Keratinocyte (primary cell): ENCODE measurements around the gene KRT84. TPM values are rescaled to one million over a fixed set of nuclear protein-coding genes. Genes with fewer than 3 reads are reported as not detected.

Experiments used
- DNase-seq: peaks from one replicate; pipeline ENCODE4 v3.0.0-alpha.2; 2011; ENCODE audit warnings: low read depth, missing footprints, low spot score
- FAIRE-seq: peaks from 2 replicates; lab custom pipeline; 2011; peaks lifted over from hg19 to GRCh38; lab: Jason Lieb, UNC
- H2AFZ ChIP-seq: 2 replicates; pipeline ENCODE4 v1.6.0; 2012; ENCODE audit warnings: low read length, control low read depth, inconsistent platforms; ENCODE audit not compliant: control insufficient read depth
- H3K27ac ChIP-seq: 2 replicates; pipeline ENCODE4 v1.5.1; 2011; ENCODE audit warnings: low read length; ENCODE audit not compliant: control insufficient read depth, insufficient read depth
- H3K27me3 ChIP-seq: 3 replicates; pipeline ENCODE4 v1.6.0; 2011; ENCODE audit warnings: low read length; ENCODE audit not compliant: control insufficient read depth, insufficient read depth; ENCODE audit errors: extremely low read depth
- H3K36me3 ChIP-seq, 2 experiments: 2 replicates in 1 of 2; 3 replicates in 1 of 2; pipeline ENCODE4 v1.5.1; 2011; ENCODE audit warnings: low read length in 2 of 2, mild to moderate bottlenecking in 1 of 2; ENCODE audit not compliant: control insufficient read depth in 2 of 2, insufficient read depth in 2 of 2; ENCODE audit errors: extremely low read depth in 1 of 2
- H3K4me1 ChIP-seq: 3 replicates; pipeline ENCODE4 v1.5.1; 2011; ENCODE audit warnings: low read length; ENCODE audit not compliant: control insufficient read depth, insufficient read depth; ENCODE audit errors: extremely low read depth
- H3K4me2 ChIP-seq: 3 replicates; pipeline ENCODE4 v1.6.0; 2011; ENCODE audit warnings: low read depth, low read length; ENCODE audit not compliant: control insufficient read depth, insufficient read depth; ENCODE audit errors: extremely low read depth
- H3K4me3 ChIP-seq, 3 experiments: fragments of 200-600 bp in 1 of 3; sonication (generic) in 1 of 3; 2 replicates in 2 of 3; 3 replicates in 1 of 3; pipeline ENCODE4 v1.5.1; 2011 to 2016; ENCODE audit warnings: low read length in 3 of 3, mild to moderate bottlenecking in 3 of 3, control low read depth in 2 of 3, inconsistent platforms in 1 of 3, low read depth in 1 of 3, mixed read lengths in 1 of 3, mixed run types in 1 of 3, moderate library complexity in 1 of 3; ENCODE audit not compliant: control insufficient read depth in 2 of 3, insufficient read depth in 2 of 3; ENCODE audit errors: extremely low read depth in 1 of 3
- H3K79me2 ChIP-seq: 2 replicates; pipeline ENCODE4 v1.6.0; 2012; ENCODE audit warnings: low read length; ENCODE audit not compliant: control insufficient read depth, insufficient read depth
- H3K9ac ChIP-seq: 3 replicates; pipeline ENCODE4 v1.6.0; 2011; ENCODE audit warnings: low read length; ENCODE audit not compliant: control insufficient read depth, insufficient read depth; ENCODE audit errors: extremely low read depth
- H3K9me1 ChIP-seq: 3 replicates; pipeline ENCODE4 v1.6.0; 2011; ENCODE audit warnings: low read length; ENCODE audit not compliant: control insufficient read depth, insufficient read depth; ENCODE audit errors: extremely low read depth
- H3K9me3 ChIP-seq: 2 replicates; pipeline ENCODE4 v1.5.1; 2012; ENCODE audit warnings: low read depth, low read length; ENCODE audit not compliant: control insufficient read depth
- H4K20me1 ChIP-seq: 3 replicates; pipeline ENCODE4 v1.6.0; 2011; ENCODE audit warnings: low read length; ENCODE audit not compliant: control insufficient read depth, insufficient read depth; ENCODE audit errors: extremely low read depth
- EZH2 ChIP-seq: IDR thresholded peaks from one replicate; pipeline ENCODE4 v1.6.1; 2012; ENCODE audit warnings: inconsistent platforms, mild to moderate bottlenecking, low read length, moderate library complexity
- dilution Hi-C: fragments of 300-500 bp; cut with MboI; formaldehyde crosslinking; loops from one replicate; pipeline ENCODE4 v1.7.0; 2020; ENCODE audit warnings: low sequenced_read_pairs; ENCODE audit not compliant: extremely low pct_ligation_motif_present
- polyA plus RNA-seq, 5 experiments: library from polyadenylated mRNA; depleted of rRNA in 3 of 5; stranded (reverse) in 3 of 5; stranded (forward) in 1 of 5; unstranded in 1 of 5; fragments of >200 nt; gene quantifications; 1 replicate in 1 of 5; 2 replicates in 3 of 5; 3 replicates in 1 of 5; pipeline versions ENCODE4 v1.2.1 to v1.2.3, GENCODE V29; 2011 to 2012; ENCODE audit warnings: missing spikeins in 2 of 5, low read depth in 1 of 5, low replicate concordance in 1 of 5
- TF ChIP-seq, protein P1 (sequence below), 3 experiments: IDR thresholded peaks in 1 of 3; conservative IDR thresholded peaks in 1 of 3; optimal IDR thresholded peaks in 1 of 3; 2 replicates in 2 of 3; 3 replicates in 1 of 3; pipeline versions ENCODE3 to v1.5.1; 2011; ENCODE audit warnings: low read length in 3 of 3, mild to moderate bottlenecking in 3 of 3, moderate library complexity in 2 of 3, control low read depth in 1 of 3, inconsistent platforms in 1 of 3; ENCODE audit not compliant: insufficient read depth in 2 of 3; ENCODE audit errors: extremely low read depth in 1 of 3

Gene KRT84
- polyA plus RNA-seq, 1 donor (not counting 4 experiments of a cell fraction or from before 2014, with no cell fraction given): 0.10 TPM

DNA sequence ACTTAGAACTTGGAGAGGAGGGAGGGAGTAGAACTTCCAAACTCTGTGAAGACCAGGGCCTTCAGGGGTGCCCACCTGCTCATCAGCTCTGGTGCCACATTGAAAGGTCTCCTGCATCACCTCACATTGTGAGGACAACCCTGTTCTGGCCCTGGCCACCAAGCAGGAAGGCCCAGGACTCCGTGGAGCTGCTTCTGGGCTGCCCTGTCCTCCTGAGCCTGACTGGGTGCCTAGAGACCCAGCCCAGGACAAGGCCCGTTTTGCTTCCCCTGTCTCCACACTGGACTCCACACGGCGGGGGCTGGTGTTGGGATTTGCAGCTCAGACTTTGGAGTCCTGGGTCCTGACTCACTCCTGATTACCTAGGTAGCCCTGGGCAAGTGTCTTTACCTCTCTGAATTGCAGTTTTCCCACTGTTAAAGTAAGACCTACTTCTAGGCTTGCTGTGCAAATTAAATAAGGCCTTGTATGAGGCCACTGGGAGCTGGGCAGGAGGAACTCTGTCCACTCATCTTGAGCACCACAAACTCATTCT, 33.2 kb upstream of the KRT84 start:
- Histone ChIP-seq H3K9ac (no peak overlapping the region), H3K27me3 (no peaks in the 10 kb centered on the region), H2AFZ (no peak overlapping the region), H3K4me3 (no peak overlapping the region), H3K9me1 (no peaks in the 10 kb centered on the region), H3K9me3 (no peaks in the 10 kb centered on the region), H3K27ac (no peak overlapping the region), H3K4me1 (peaks cover 29% of the 10 kb centered on the region), H3K36me3 (no peaks in the 10 kb centered on the region), H3K4me2 (no peak overlapping the region), H3K79me2 (no peaks in the 10 kb centered on the region), H4K20me1 (no peaks in the 10 kb centered on the region)
- TF ChIP-seq, protein P1, sequence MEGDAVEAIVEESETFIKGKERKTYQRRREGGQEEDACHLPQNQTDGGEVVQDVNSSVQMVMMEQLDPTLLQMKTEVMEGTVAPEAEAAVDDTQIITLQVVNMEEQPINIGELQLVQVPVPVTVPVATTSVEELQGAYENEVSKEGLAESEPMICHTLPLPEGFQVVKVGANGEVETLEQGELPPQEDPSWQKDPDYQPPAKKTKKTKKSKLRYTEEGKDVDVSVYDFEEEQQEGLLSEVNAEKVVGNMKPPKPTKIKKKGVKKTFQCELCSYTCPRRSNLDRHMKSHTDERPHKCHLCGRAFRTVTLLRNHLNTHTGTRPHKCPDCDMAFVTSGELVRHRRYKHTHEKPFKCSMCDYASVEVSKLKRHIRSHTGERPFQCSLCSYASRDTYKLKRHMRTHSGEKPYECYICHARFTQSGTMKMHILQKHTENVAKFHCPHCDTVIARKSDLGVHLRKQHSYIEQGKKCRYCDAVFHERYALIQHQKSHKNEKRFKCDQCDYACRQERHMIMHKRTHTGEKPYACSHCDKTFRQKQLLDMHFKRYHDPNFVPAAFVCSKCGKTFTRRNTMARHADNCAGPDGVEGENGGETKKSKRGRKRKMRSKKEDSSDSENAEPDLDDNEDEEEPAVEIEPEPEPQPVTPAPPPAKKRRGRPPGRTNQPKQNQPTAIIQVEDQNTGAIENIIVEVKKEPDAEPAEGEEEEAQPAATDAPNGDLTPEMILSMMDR (optimal IDR thresholded peaks at IDR 0.05 in 1 of 3, IDR thresholded peaks at IDR 0.05 in 1 of 3, conservative IDR thresholded peaks at IDR 0.05 in 1 of 3; ENCODE audit: extremely low read depth in 1 of 3, insufficient read depth in 2 of 3, low read length in 3 of 3): no peak
- DNase-seq (no peak), FAIRE-seq (peak; percentile 67)
- dilution Hi-C loops: no loop called here

DNA sequence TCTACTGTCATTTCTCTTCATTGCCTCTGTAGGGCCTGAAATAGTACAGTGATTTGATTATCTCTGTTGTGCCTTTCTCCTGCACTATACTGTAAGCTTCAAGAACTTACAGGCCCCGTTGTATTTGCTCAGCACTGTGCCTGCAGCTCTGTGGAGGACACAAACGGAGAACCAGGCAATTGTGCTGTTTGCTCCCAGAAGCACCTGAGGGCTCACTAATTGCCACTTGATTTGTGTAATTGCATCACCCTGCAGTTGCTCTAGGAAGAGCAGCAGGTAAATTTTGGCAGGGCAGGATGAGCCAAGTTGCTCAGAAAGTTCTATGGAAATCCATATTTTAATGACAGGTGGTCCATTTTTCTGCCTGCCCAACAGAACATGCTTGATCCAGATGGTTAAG, 32.3 kb upstream of the KRT84 start:
- FAIRE-seq: no peak
- Histone ChIP-seq H3K79me2 (no peaks in the 10 kb centered on the region), H3K36me3 (no peaks in the 10 kb centered on the region), H3K9me3 (no peaks in the 10 kb centered on the region), H3K4me1 (peaks cover 29% of the 10 kb centered on the region), H4K20me1 (no peaks in the 10 kb centered on the region), H3K27me3 (no peaks in the 10 kb centered on the region), H3K4me2 (no peak overlapping the region), H3K4me3 (no peak overlapping the region), H3K9me1 (no peaks in the 10 kb centered on the region), H3K9ac (no peak overlapping the region), H2AFZ (no peak overlapping the region), H3K27ac (no peak overlapping the region)
- TF ChIP-seq, protein P1 (optimal IDR thresholded peaks at IDR 0.05 in 1 of 3, IDR thresholded peaks at IDR 0.05 in 1 of 3, conservative IDR thresholded peaks at IDR 0.05 in 1 of 3; ENCODE audit: extremely low read depth in 1 of 3, insufficient read depth in 2 of 3, low read length in 3 of 3): no peak
- no peak for TF ChIP-seq EZH2
- dilution Hi-C loops: no loop called here
- DNase-seq: no peak
